Activated T-helper 1 cell treated with anti-CD3 and anti-CD28 coated beads, Interleukin-2, amount 50 U/mL, for 16 hours (primary cell): ENCODE data around the gene SET.

Experiments used
- DNase-seq, 2 donors: peaks; one replicate each; pipeline ENCODE4 v3.0.0-alpha.2; 2020; ENCODE audit warnings: low read depth in 1 of 2, low spot score in 1 of 2

The SET gene

GRCh38 chr9:128707446-128707845 is 18.4 kb downstream of the SET start:
- DNase-seq, result no peak

- no peak for DNase-seq
These were observed 23.7 kb downstream of the SET start for GRCh38 chr9:128712451-128713410.

- no peak for DNase-seq
These were observed 24.4 kb downstream of the SET start for GRCh38 chr9:128713411-128713780.

GRCh38 chr9:128713941-128714573 is 25.0 kb downstream of the SET start:
- DNase-seq, result no peak

GRCh38 chr9:128714586-128715435 is 25.8 kb downstream of the SET start:
- DNase-seq, result no peak

GRCh38 chr9:128715436-128715750 is 26.4 kb downstream of the SET start:
- DNase-seq, result no peak

GRCh38 chr9:128716581-128717254 is 27.7 kb downstream of the SET start:
- DNase-seq, result no peak

GRCh38 chr9:128718047-128718446 is 29.0 kb downstream of the SET start:
- no peak for DNase-seq

- DNase-seq, result no peak
These were observed 29.5 kb downstream of the SET start for GRCh38 chr9:128718475-128718874.

GRCh38 chr9:128719919-128720605 is 31.0 kb downstream of the SET start:
- no peak for DNase-seq

- DNase-seq, result no peak
These were observed 31.9 kb downstream of the SET start for GRCh38 chr9:128720841-128721486.

- no peak for DNase-seq
These were observed 32.5 kb downstream of the SET start for GRCh38 chr9:128721487-128722010.

GRCh38 chr9:128722380-128723351 is 33.6 kb downstream of the SET start:
- no peak for DNase-seq

- DNase-seq, result no peak
These were observed 34.4 kb downstream of the SET start for GRCh38 chr9:128723352-128723865.

- DNase-seq, result peak; percentile 97 to 98
These were observed 35.1 kb downstream of the SET start, which contains the start of gene ZDHHC12 for GRCh38 chr9:128723866-128724743. ZDHHC12 (minus strand) TSS chr9:128724127; CDS start chr9:128724093, 34 bp downstream.

GRCh38 chr9:128724744-128725211 is 35.8 kb downstream of the SET start:
- DNase-seq, result no peak

GRCh38 chr9:128727640-128728248 is 38.7 kb downstream of the SET start:
- no peak for DNase-seq
